ENCODE results near the gene U2SURP. TPM values are rescaled to one million over a fixed set of nuclear protein-coding genes. Genes with fewer than 3 reads are reported as not detected.
"Not testable (repeated sequence)": the region's sequence is repeated elsewhere in the genome, so short reads cannot be mapped to it uniquely, and the experiment has no call there.

Gene U2SURP
- polyA plus RNA-seq, 3 donors, result 137 to 160 (median 159) TPM

DNA sequence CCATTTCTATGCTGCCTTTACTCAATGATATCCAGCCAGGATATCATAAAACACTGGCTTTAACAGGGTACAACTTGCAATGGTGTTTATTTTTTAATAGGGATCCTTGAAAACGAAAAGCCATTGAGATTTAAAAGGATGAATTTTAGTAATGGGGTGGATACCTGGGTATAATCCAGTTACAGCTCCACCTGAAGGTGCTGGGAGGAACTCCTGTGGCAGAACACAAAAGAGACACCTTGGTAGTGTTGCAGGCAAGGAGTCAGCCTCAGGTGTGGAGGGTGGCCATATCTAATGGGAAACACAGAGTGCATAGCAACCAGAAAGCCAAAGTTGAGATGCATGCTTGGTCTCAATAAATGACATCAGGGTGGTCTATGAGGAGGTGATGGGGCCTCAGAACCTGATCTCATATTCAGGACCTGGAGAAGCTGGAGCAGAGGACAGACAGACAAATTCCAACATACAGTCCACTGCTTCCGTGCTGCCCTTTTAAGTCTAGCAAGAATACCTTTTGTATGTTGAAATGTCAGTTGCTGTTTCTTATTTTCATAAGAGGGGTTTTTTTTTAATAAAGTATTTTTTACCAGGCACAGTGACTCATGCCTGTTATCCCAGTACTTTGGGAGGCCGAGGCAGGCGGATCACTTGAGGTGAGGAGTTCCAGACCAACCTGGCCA is 25.9 kb upstream of the U2SURP start:
- no peak for DNase-seq (ENCODE audit: low read depth in 3 of 3, low spot score in 2 of 3)

DNA sequence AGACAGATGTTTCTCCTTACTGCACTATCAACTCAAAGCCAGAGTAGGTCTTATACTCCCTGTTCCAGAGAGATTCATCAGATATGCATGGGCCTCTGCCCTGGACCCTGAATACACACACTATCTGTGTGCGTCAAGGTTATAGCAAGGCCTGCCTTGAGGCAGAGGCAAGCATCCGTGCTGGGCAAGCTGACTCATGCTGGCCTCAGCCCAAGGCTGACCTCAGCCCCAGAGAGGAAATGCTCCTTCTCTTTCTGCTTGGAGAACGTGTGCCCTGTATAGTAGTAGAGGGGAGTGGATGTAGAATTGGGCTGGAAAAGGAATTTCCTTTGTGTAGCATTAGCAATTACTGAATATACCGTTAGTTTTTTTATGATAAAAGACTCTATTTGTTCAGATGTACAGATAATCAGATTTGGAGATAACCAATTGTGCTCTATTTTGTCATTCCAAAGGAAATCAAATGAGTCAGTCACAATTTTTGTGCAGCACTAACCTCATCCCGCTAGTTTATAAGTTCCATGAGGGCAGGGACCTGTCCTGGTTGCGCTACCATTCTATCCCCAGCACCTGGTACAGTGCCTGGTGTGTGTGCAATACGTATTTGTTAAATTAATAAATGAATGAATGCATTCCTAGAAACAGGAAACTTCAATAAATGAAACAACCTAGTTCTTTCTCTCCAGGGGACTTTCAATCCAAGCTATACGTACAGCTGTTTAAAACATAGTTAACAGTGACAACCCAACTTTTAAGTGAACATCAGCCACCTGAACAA is 24.6 kb upstream of the U2SURP start:
- DNase-seq (ENCODE audit: low read depth in 3 of 3, low spot score in 2 of 3), result no peak

DNA sequence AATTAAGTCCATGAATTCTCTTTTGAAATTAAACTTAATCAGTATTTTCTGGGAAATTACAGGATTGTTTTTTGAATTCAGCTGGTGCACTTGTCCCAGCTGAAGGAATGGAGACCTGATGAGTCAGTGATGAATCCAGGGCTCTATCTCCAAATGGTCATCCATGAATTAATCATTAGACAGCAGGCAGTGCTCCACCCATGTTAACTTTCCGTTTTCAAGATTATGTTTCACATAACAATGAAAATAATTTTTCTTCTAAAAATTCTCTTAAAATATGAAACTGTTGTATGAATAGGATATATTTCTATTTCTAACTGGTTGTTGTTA is 24.0 kb upstream of the U2SURP start:
- no peak for DNase-seq (ENCODE audit: low read depth in 3 of 3, low spot score in 2 of 3)

DNA sequence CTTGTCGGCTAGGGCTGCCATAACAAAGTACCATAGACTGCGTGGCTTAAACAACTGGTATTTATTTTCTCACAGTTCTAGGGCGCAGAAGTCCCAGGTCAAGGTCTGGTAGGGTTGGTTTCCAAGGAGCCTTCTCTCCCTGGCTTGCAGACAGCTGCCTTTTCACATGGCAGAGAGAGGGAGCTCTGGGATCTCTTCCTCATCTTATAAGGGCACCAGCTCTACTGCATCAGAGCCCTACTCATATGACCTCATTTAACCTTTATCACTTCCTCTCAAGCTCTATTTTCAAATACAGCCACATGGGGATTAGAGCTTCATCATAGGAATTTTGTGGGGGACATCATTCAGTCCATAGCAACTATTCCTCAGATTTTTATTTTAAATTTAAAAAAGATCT is 20.3 kb upstream of the U2SURP start:
- DNase-seq (ENCODE audit: low read depth in 3 of 3, low spot score in 2 of 3), result no peak

DNA sequence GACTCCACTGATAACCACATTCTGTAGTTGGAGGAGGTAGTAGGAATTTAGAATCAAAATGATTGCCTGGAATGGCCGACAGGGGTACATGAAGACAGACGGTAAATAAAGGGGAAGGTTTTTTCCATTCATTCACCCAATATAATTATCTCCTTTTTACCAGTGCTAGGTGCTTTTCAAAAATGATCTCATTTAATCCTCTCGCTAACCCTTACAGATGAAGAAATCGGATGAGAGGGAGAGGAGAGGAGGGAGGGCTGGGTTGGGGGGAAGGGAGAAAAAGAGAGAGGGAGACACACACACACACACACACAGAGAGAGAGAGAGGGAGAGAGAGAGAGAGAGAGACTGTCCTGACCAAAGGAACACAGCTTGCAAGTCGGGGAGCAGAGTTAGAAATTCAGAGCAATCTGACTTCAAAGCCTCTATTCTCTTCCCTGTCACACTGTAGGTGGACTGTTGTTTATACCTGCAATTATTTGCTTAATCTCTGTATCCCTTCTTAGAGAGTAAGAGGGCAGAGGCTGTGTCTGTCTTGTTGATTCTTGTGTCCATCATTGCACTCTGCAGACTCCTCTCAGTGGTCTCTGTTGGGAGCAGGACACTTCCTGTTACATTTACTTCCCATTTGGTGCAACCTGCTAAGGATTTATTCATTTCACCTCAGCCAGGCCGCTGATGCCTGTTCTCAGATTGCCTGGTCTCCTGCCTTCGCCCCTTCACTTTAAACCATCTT is 19.2 kb upstream of the U2SURP start:
- no peak for DNase-seq (ENCODE audit: low read depth in 3 of 3, low spot score in 2 of 3)

DNA sequence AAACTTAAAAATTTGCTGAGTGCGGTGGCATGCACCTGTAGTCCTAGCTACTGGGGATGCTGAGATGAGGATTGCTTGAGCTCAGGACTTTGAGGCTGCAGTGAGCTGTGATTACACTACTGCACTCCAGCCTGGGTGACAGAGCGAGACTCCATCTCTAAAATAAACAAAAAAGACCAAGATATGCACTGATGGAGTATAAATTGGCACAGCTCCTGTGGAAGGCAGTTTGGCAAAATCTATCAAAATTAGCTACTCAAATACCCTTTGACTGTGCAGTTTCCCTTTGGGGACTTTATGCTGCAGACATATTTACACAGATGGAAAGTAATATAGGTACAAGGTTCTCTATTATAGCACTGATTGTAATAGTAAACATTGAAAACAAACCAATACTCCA is 18.1 kb upstream of the U2SURP start:
- DNase-seq (ENCODE audit: low read depth in 3 of 3, low spot score in 2 of 3), result no peak

DNA sequence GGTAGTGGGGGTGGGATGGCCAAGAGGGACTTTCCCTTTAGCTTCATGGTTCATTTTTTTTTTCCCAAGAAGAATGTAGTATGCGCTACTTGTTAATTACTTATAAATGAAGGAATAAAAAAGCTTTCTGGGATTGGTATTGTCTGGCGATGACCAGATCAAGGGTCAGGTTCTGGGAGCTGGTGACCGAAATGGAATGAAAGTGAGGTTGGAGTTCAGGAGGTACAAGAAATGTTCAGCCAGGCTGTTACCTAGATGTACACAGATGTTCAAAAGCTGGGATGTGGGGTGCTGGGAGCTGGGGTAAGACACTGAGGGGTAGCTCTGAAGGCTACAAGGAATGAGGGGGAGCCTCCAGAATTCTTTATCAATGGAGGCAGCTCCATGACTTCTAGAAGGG is 17.1 kb upstream of the U2SURP start:
- DNase-seq (ENCODE audit: low read depth in 3 of 3, low spot score in 2 of 3), result no peak

DNA sequence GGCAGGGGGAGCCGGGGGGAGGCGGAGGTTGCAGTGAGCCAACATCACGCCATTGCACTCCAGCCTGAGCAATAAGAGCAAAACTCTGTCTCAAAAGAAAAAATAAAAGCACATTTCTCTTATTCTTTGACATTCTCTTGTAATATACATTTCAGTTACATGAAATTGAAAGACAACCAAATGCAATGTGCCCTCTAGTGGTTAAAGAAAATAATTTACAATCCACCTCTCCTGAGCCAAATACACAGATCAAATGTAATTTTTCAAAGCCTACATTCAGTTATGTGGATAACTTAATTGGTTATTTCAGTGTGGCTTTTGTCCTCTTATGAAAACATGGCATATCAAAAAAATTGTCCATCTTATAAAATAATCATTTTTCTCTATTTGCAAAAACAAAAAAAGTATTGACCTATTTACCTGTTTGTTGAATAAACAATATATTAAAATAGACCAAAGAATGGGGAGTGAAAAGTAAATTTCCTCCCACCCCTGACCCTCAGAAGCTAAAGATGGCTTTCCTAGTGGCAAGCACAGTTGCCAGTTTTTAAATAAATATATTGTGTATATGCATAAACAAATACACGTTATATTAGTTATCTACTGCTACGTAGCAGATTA is 14.2 kb upstream of the U2SURP start:
- DNase-seq (ENCODE audit: low read depth in 3 of 3, low spot score in 2 of 3), result no peak

DNA sequence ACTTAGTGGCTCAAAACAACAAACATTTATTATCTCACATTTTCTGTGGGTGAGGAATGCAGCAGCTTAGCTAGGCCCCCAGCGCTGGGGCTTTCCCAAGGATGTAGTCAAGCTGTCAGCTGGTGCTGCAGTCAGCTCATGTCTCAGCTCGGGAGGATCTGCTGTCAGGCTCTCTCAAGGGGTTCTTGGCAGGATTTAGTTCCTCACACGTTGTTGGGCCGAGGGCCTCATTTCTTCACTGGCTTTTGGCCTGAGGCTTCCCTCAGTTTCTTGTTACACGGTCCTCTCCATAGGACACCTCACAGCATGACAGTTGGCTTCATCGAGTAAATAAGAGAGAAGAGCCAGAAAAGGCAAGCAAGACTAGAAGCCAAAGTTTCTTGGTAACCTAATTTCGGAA is 13.7 kb upstream of the U2SURP start:
- no peak for DNase-seq (ENCODE audit: low read depth in 3 of 3, low spot score in 2 of 3)

DNA sequence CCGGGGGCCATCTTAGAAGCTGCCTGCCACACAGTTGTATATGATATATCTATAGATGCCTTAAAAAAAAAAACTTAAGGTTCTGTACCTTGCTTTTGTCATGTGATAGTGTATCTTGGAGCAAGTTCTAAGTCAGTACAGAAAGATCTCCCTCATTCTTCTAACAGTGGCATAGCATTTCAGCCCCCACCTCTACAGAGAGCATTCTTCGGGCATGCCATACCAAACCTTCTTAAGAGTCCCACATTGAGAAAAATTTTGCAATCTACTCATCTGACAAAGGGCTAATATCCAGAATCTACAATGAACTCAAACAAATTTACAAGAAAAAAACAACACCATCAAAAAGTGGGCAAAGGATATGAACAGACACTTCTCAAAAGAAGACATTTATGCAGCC is 13.1 kb upstream of the U2SURP start:
- DNase-seq (ENCODE audit: low read depth in 3 of 3, low spot score in 2 of 3), result not testable (repeated sequence)

DNA sequence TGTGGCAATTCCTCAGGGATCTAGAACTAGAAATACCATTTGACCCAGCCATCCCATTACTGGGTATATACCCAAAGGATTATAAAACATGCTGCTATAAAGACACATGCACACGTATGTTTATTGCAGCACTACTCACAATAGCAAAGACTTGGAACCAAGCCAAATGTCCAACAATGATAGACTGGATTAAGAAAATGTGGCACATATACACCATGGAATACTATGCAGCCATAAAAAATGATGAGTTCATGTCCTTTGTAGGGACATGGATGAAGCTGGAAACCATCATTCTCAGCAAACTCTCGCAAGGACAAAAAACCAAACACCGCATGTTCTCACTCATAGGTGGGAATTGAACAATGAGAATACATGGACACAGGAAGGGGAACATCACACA is 12.5 kb upstream of the U2SURP start:
- not testable (repeated sequence) for DNase-seq (ENCODE audit: low read depth in 3 of 3, low spot score in 2 of 3)

DNA sequence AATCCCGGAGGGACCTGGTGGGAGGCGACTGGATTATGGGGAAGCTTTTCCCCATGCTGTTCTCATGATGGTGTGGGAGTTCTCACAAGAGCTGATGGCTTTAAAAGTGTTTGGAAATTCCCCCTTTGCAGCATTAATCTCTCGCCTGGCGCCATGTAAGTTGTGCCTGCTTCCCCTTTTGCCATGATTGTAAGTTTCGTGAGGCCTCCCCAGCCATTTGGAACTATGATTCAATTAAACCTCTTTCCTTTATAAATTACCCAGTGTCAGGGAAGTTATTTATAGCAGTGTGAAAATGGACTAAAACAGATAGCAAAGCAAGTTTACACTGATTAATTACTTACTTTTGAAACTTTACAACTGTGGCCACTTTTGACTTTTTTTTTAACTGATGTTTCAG is 10.6 kb upstream of the U2SURP start:
- DNase-seq (ENCODE audit: low read depth in 3 of 3, low spot score in 2 of 3), result no peak

DNA sequence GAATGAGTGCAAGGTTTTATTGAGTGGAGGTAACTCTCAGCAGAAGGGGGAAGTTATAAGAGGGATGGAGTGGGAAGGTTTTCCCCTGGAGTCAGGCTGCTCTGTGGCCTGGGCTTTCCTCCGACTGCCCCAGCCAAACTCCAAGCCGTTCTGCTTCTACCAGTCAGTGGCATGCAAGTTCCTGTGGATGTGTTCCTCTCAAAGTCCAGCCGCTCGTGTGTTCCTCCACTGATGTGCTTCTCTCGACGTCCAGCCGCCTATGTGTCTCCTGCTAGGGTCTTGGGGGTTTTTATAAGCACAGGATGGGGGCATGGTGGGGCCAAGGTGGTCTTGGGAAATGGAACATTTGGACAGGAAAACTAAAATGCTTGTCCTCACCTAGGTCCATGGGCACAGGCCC is 9.0 kb upstream of the U2SURP start:
- DNase-seq (ENCODE audit: low read depth in 3 of 3, low spot score in 2 of 3), result no peak

DNA sequence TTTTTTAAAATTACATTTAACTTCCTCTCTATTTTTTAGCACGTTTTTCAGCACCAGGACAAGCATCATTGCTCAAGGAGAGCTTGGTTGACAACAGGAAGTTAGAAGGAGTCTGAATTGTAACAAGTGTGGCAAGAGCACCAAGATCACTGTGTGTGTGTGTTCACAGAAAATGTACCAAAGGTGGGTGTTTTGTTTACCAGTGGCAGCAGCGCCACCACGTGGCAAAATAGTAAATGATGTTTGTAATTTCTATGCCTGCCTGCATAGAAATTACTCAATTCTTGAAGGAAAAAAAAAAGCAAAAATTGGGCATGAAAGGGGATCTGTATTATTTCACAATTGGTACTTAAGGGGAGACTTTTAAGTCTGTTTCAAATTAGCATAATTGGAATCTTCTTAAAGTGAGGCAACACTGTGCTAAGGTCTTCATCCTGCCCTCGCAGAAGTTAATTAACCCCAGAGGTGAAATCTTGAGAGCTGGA is 7.4 kb upstream of the U2SURP start:
- peak in 1 of 3 donors; percentile 42 for DNase-seq (ENCODE audit: low read depth in 3 of 3, low spot score in 2 of 3)

DNA sequence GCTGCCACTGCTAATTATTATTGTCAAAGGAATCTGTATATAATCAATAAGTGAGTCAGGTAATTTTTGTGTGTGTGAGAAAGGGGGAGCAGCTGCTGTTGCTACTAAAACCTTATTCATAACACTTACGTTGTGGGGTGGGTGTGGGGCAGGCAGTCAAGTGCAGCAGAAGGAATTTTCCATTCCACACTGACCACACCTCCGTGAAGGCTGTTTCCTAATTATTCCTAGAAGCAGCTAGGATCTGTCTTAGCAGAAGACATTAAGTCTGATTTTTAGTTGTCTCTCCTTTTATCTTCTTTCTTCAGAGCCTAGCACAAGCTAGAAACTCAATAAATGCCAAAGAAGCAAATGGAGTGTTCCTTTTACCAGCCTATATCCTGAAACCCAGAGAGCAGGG is 4.0 kb upstream of the U2SURP start:
- DNase-seq (ENCODE audit: low read depth in 3 of 3, low spot score in 2 of 3), result no peak

DNA sequence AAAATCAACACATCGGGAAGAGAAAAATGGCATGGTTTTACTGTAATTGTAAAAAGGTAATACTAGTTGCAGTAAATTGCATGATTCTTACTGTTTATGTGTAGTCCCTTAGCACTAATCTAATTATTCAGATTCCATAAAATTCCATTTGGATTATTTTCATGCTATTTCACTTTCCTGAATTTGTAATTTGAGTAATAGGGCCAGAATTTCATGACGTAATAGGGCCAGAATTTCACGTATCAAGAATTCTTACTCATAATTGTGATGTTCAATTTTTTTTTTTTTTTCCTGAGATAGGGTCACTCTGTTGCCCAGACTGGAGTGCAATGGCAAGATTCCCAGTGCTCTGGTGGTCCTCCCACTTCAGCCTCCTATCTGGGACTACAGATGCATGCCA is 2.9 kb upstream of the U2SURP start:
- DNase-seq (ENCODE audit: low read depth in 3 of 3, low spot score in 2 of 3), result no peak

DNA sequence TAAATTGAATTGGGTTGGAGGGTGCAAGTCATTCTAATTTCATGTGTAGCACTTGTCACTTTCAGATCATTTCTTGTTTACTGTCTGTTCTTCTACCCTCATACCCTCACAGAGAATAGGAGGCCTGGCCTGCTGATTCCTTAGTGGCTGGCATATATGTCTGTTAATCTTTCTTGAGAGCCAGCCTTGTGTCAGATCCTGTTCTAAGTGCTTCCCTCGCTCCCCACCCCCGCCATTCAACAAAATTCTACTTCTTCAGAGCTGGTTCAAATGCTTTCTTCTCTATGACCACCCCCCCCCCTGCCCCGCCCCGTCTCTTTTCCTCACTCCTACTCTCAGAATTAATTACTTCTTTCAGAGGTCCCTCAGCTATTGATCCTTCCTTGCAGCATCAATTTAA is 1.5 kb upstream of the U2SURP start:
- no peak for DNase-seq (ENCODE audit: low read depth in 3 of 3, low spot score in 2 of 3)

DNA sequence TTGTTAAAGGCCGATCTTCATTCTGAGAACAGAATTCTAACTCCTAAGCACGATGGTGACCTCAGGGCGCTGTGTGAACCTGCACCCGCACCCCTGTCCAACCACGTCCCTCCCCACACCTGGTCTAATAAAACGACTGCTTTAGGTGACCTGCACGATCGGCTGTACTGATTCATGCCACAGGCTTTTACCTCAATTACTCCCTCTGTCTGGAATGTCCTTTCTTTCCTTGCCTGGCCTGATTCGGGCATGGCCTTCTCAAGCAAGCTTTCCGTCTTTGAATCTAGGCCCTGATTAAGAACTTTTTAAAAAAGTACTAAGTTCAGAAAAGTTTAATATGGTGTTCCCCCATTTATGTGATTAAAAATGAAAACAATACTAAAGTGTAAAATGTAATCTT is 842 bp upstream of the U2SURP start:
- no peak for DNase-seq (ENCODE audit: low read depth in 3 of 3, low spot score in 2 of 3)

DNA sequence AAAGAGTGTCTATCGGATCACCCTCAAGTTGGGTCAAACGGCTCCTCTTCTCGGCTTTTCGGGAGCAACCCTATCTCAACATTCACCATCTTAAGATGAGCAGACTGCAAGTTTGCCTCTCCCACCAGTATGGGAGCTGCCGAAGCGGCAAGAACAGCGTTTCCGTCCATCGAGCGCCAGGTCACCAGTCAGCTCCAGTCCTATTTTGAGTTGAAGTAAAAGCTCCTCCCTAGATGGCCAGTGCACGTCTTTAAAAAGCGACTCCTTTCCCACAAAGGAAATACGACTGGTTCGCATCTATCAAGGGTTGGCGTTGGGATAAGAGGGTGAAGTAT is 369 bp upstream of the U2SURP start:
- no peak for DNase-seq (ENCODE audit: low read depth in 3 of 3, low spot score in 2 of 3)

DNA sequence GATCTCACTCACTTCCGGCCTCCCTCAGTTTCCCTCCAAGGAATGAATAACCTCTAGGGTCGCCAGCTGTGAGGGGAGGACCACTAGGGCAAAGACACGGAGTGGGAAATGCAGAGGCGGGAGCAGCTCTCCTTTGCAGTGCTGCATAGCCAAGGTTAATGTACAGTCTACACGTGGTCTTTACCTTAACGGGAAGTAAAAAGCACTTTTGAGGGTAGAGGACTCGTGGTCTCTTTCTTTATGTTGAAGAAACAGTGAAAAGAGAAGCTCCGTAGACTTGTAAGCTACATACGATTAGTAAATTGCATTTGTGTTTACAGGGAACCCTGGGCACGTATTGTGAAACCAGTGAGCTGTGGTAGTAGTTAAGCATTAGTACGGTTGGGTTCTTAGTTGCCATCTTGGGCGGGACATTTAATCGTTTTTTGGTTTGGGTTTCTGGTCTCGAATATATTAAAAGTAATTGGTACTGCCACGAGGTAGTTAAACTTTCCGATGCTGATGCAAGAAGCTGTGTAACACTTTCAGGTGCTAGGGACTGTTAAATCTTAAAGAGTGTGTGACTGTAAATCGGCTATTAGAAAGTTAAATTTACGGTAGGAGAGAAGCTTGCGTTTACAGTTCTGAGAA is 828 bp downstream of the U2SURP start:
- no peak for DNase-seq (ENCODE audit: low read depth in 3 of 3, low spot score in 2 of 3)

DNA sequence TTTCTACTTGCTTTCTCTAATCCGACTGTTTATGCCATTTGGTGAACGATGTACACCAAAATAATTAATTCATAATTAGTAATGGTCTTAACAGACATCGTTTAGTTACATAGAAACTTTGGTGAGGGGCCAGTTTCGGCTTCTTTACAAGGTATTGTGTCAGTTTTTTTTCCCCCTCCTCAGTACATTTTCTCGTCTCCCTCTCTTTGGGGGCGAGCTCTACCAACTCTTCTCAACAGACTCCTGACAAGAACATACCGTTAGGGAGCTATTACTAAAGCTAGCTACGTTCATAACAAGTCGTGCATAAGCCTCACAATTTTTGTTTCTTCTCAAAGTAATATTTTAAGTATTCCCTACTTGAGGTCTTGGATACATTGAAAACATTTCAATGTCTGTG is 1.4 kb downstream of the U2SURP start:
- no peak for DNase-seq (ENCODE audit: low read depth in 3 of 3, low spot score in 2 of 3)

All from right renal cortex interstitium (tissue), 3 donors.